ENCODE measurements around the gene ALKBH5.

ALKBH5 gene

GRCh38 chr17:18254888-18255649, 71.4 kb downstream of the ALKBH5 start:
- no peak overlapping the region for H3K4me2 ChIP-seq
- peaks cover 28% of the 10 kb centered on the region for H3K4me1 ChIP-seq
- no peaks in the 10 kb centered on the region for H3K9me3 ChIP-seq
- H3K27ac ChIP-seq, result no peak overlapping the region
- H3K36me3 ChIP-seq, result peaks cover 65% of the 10 kb centered on the region
- H3K27me3 ChIP-seq, result no peaks in the 10 kb centered on the region
- H3K4me3 ChIP-seq, result no peak overlapping the region
- H4K20me1 ChIP-seq, result peaks cover 56% of the 10 kb centered on the region
- no peak for TF ChIP-seq Cebpa-rat (IDR thresholded peaks at IDR 0.05)
- H3K9ac ChIP-seq, result no peak overlapping the region

- no peak overlapping the region for H3K4me2 ChIP-seq
- no peaks in the 10 kb centered on the region for H3K9me3 ChIP-seq
- no peak overlapping the region for H3K4me3 ChIP-seq
- peaks cover 57% of the 10 kb centered on the region for H4K20me1 ChIP-seq
- H3K4me1 ChIP-seq, result peaks cover 34% of the 10 kb centered on the region
- 0 out of 2 replicates have a peak overlapping the region, but pooled peaks have one; percentile 93 for H3K9ac ChIP-seq
- H3K27me3 ChIP-seq, result no peaks in the 10 kb centered on the region
- no peak for TF ChIP-seq Cebpa-rat (IDR thresholded peaks at IDR 0.05)
- H3K36me3 ChIP-seq, result peaks cover 52% of the 10 kb centered on the region
- no peak overlapping the region for H3K27ac ChIP-seq
Measured at GRCh38 chr17:18256351-18256750, 72.7 kb downstream of the ALKBH5 start.

DNA sequence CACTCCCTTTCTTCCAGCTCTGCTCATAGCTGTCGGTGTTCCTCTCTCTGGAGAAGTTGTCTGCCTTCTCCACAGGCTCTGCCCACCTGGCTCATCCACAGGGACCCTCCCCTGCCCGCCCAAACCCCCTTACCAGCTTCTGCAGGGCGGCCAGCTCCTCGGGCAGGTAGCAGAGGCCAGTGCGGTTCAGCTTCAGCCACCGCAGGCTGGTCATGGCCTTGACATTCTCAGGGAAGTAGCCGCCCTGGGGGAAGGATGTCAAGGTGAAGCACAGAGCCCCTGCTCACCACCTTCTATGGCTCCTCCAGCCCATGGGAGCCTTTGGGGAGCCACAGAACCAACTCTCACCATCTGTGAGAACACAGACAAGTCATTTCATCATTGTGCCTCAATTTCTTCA, 73.1 kb downstream of the ALKBH5 start:
- peaks cover 38% of the 10 kb centered on the region for H3K4me1 ChIP-seq
- H3K4me3 ChIP-seq, result no peak overlapping the region
- no peak overlapping the region for H3K27ac ChIP-seq
- H3K27me3 ChIP-seq, result no peaks in the 10 kb centered on the region
- peak overlapping the region; percentile 93 for H3K9ac ChIP-seq
- H3K36me3 ChIP-seq, result peaks cover 48% of the 10 kb centered on the region
- H4K20me1 ChIP-seq, result peaks cover 58% of the 10 kb centered on the region
- peak overlapping the region; percentile 94 for H3K4me2 ChIP-seq
- no peaks in the 10 kb centered on the region for H3K9me3 ChIP-seq
- TF ChIP-seq Cebpa-rat (IDR thresholded peaks at IDR 0.05), result no peak

DNA sequence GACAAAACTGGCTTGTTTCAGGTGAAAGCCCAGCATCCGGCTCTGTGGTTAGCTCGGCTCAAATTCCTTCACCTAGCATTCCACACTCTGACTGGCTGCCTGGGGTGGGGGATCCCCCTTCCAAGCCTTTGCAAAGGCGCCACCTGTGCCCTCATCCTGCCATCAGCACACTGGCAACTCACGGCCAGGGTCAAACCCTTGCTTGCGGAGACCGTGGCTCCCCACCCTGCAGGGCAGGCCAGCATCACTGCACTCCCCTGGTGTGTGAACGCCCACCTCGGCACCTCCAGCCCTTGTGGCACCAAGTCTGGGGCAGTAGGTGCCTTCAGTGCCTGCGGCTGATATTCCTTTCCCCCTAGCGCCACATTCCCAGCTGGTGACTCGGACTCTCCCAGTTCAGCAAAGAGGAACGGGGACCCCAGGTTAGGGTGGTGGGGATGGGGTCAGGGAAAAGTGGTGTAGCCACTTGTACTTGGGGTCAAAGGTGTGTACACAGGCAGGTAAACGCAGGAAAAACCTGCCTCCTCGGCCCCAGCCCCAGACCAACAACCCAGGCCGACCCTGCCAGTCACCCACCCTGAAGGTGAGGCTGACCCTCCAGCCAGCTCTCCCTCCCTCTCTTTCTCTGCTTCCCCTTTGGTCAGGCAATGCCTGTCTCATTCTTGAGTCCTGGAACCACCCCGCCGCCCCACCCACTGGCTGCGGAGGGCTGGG, 73.8 kb downstream of the ALKBH5 start:
- Histone ChIP-seq H4K20me1 (peaks cover 65% of the 10 kb centered on the region), H3K27me3 (no peaks in the 10 kb centered on the region), H3K27ac (peak overlapping the region; percentile 93), H3K4me2 (peak overlapping the region; percentile 94), H3K4me3 (peak overlapping the region; percentile 97), H3K4me1 (peaks cover 45% of the 10 kb centered on the region), H3K9ac (peak overlapping the region; percentile 93), H3K36me3 (peaks cover 43% of the 10 kb centered on the region), H3K9me3 (no peaks in the 10 kb centered on the region)
- TF ChIP-seq Cebpa-rat (IDR thresholded peaks at IDR 0.05), result no peak

DNA sequence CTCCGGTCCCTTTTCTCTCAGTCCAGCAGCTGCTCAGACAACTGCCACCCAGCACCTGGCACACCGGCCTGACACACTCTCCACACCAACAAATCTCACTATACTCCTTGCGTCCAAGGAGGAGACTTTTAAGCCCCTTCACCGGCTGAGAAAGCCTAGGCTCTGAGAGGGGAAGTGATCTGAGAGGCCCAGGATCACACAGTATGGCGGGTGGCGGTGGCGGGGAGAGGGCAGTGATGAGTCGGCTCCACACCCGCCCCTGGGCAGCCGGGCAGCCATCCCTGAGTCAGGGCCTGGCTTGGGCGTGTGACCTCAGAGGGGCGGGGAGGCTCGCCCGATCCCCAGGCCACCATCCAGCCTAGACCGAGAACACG, 74.3 kb downstream of the ALKBH5 start:
- H3K4me3 ChIP-seq, result peak overlapping the region; percentile 97
- peak overlapping the region; percentile 94 for H3K4me2 ChIP-seq
- H3K27me3 ChIP-seq, result no peaks in the 10 kb centered on the region
- peaks cover 70% of the 10 kb centered on the region for H4K20me1 ChIP-seq
- peaks cover 47% of the 10 kb centered on the region for H3K4me1 ChIP-seq
- peak overlapping the region; percentile 93 for H3K9ac ChIP-seq
- no peaks in the 10 kb centered on the region for H3K9me3 ChIP-seq
- no peak for TF ChIP-seq Cebpa-rat (IDR thresholded peaks at IDR 0.05)
- peak overlapping the region; percentile 93 for H3K27ac ChIP-seq
- H3K36me3 ChIP-seq, result peaks cover 43% of the 10 kb centered on the region

DNA sequence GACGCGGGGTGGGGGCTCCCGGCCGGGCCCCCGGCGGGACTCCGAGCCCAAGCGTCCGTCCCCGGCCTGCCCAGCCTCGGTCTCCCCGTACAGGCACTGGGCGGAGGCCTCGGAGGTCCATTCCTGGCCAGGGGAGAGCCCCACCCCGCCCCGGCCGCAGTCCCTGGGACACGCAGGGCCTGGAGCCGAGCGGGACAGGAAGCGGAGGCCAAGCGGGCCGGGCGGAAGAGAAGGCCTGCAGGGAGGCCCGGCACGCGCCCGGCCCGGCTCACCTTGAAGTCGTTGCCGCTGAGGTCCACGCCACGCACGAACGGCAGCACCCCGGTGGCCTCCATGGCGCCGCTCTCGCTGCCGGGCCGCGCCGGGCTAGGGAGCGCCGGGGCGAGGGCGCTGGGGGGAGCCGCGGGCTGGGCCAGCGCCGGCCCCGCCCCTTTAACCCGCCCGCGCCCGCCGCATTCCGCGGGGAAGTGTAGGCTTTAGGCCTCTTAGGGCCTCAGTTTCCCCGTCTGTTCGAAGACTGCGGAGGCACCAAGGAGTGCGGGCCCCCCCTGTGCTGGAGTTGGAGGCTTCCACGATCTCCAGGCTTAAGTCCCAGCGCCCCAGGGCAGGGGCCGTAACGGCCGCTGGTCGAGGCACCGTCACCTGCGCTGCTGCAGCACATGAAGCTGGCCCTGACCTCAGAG, 74.9 kb downstream of the ALKBH5 start, which contains the start of gene FLII:
FLII (minus strand) TSS at position 383 of the 683 bp plus-strand sequence; CDS start at position 335, 48 bp downstream.
- Histone ChIP-seq H3K27ac (peak within 1 kb of the TSS; percentile 93), H4K20me1 (peaks cover 65% of the 10 kb centered on the region)

More for the DNA sequence above, 74.9 kb downstream of the ALKBH5 start, which contains the start of gene FLII:
- Histone ChIP-seq H3K9ac (peak within 1 kb of the TSS; percentile 93), H3K9me3 (no peaks in the 10 kb centered on the region), H3K4me2 (peak within 1 kb of the TSS; percentile 98), H3K4me3 (peak within 1 kb of the TSS; percentile 97), H3K27me3 (no peaks in the 10 kb centered on the region), H3K36me3 (peaks cover 43% of the 10 kb centered on the region), H3K4me1 (peaks cover 47% of the 10 kb centered on the region)
- TF ChIP-seq Cebpa-rat (IDR thresholded peaks at IDR 0.05), result no peak

Measured in BLaER1 (cell line).